Naive thymus-derived CD4-positive, alpha-beta T cell (primary cell): Measurements from ENCODE around the gene ABCB9. TPM values are rescaled to one million over a fixed set of nuclear protein-coding genes. Genes with fewer than 3 reads are reported as not detected.

Experiments
- ATAC-seq: fragments of 150-1000 bp; cut with Tn5 transposase; 2 replicates; pipeline ENCODE4 v1.10.0; 2021; ENCODE audit warnings: mild to moderate bottlenecking, moderate library complexity
- CTCF ChIA-PET: fragments of 350-600 bp; sonication (Branson Sonifier 250); formaldehyde crosslinking; loops from one replicate; lab custom pipeline; 2021; ENCODE audit warnings: antibody characterized with exemption; lab: Charles Lee
- POLR2A ChIA-PET: fragments of 350-600 bp; sonication (Branson Sonifier 250); formaldehyde crosslinking; loops from one replicate; lab custom pipeline; 2021; ENCODE audit warnings: antibody characterized with exemption, inconsistent platforms; lab: Charles Lee
- DNase-seq, 9 donors: peaks; one replicate each; pipeline versions ENCODE4 v3.0.0 to v3.0.0-alpha.2; 2020 to 2022; ENCODE audit warnings: mixed read lengths in 1 of 9
- H3K27ac ChIP-seq: one replicate; pipeline ENCODE4 v1.7.0; 2013; ENCODE audit warnings: mild to moderate bottlenecking, low read depth, low read length, moderate library complexity
- H3K27me3 ChIP-seq, 2 donors: one replicate each; pipeline ENCODE4 v1.7.0; 2013; ENCODE audit warnings: low read length in 2 of 2, mild to moderate bottlenecking in 2 of 2, moderate library complexity in 2 of 2; ENCODE audit not compliant: control insufficient read depth in 2 of 2, insufficient read depth in 2 of 2
- H3K36me3 ChIP-seq, 3 experiments: 1 replicate in 2 of 3; 2 replicates in 1 of 3; pipeline ENCODE4 v1.7.0; 2013; ENCODE audit warnings: low read length in 3 of 3, mild to moderate bottlenecking in 3 of 3, moderate library complexity in 1 of 3; ENCODE audit not compliant: insufficient read depth in 3 of 3, control insufficient read depth in 2 of 3
- H3K4me1 ChIP-seq, 2 donors: one replicate each; pipeline ENCODE4 v1.7.0; 2013; ENCODE audit warnings: low read length in 2 of 2, mild to moderate bottlenecking in 2 of 2, moderate library complexity in 1 of 2; ENCODE audit not compliant: control insufficient read depth in 2 of 2, insufficient read depth in 2 of 2
- H3K4me3 ChIP-seq: 2 replicates; pipeline ENCODE4 v1.7.0; 2013; ENCODE audit warnings: mild to moderate bottlenecking, low read length
- H3K9me3 ChIP-seq, 3 experiments: 1 replicate in 2 of 3; 2 replicates in 1 of 3; pipeline ENCODE4 v1.7.0; 2013; ENCODE audit warnings: low read length in 3 of 3; ENCODE audit not compliant: control insufficient read depth in 2 of 3
- H3K27ac Mint-ChIP-seq, 9 donors: one replicate each; pipeline ENCODE4 v1.8.0; 2020 to 2022; ENCODE audit warnings: mixed read lengths in 9 of 9, mild to moderate bottlenecking in 8 of 9, moderate library complexity in 5 of 9, inconsistent platforms in 2 of 9
- H3K27me3 Mint-ChIP-seq, 5 donors: one replicate each; pipeline ENCODE4 v1.8.0; 2021 to 2022; ENCODE audit warnings: mixed read lengths in 5 of 5, mild to moderate bottlenecking in 1 of 5
- H3K36me3 Mint-ChIP-seq, 5 donors: one replicate each; pipeline ENCODE4 v1.8.0; 2020 to 2022; ENCODE audit warnings: mixed read lengths in 5 of 5, mild to moderate bottlenecking in 3 of 5, inconsistent platforms in 1 of 5
- H3K4me1 Mint-ChIP-seq, 7 donors: one replicate each; pipeline ENCODE4 v1.8.0; 2020 to 2022; ENCODE audit warnings: mixed read lengths in 7 of 7, mild to moderate bottlenecking in 3 of 7, inconsistent platforms in 1 of 7
- H3K4me3 Mint-ChIP-seq, 10 donors: one replicate each; pipeline ENCODE4 v1.8.0; 2020 to 2022; ENCODE audit warnings: mild to moderate bottlenecking in 10 of 10, mixed read lengths in 10 of 10, moderate library complexity in 6 of 10, inconsistent platforms in 2 of 10
- H3K9me3 Mint-ChIP-seq, 11 donors: one replicate each; pipeline ENCODE4 v1.8.0; 2020 to 2022; ENCODE audit warnings: mixed read lengths in 11 of 11, mild to moderate bottlenecking in 4 of 11, inconsistent platforms in 1 of 11, moderate library complexity in 1 of 11
- intact Hi-C, 2 donors: fragments of 100-400 bp; cut with micrococcal nuclease; formaldehyde crosslinking; loops; one replicate each; pipeline ENCODE4 v1.15.1; 2023
- polyA plus RNA-seq, 2 donors: library from polyadenylated mRNA; unstranded; fragments of 300-500 nt; fragmentation: Illumina TruSeq; gene quantifications; one replicate each; pipeline ENCODE4 v1.2.3, GENCODE V29; 2021
- total RNA-seq, 6 experiments: library from RNA in 5 of 6; stranded (reverse) in 5 of 6; gene quantifications; 1 replicate in 5 of 6; 2 replicates in 1 of 6; pipeline ENCODE4 v1.2.3 and lab custom pipeline; 2021 to 2026

Gene ABCB9
- total and polyA plus RNA-seq, 7 experiments from 2014 or later = 0.74 to 8.9 (median 6.9) TPM

DNA sequence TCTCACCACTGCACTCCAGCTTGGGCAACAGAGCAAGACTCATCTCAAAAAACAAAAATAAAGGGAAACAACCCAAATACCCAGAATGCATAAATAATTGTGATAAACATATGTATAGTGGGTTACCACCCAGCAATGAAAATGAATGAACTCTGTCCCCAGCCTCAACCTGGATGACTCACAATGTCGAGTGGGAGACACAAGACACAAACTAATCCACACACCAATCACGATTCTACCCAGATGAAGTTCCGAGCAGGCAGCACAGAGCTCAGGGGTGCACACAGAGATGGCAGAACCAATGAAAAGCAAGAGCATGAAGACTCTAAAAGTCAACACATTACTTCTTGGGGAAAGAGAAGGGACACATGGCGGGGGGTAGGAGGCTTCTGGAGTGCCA, 27.1 kb downstream of the ABCB9 start:
- intact Hi-C loops = no loop called here
- CTCF ChIA-PET = no interaction called here
- peaks cover 0 to 5% (median 0%) of the 10 kb centered on the region in 3 experiments for H3K36me3 ChIP-seq
- no peak overlapping the region for H3K27ac ChIP-seq
- ATAC-seq (no peak), DNase-seq (no peak)
- no peaks in the 10 kb centered on the region for H3K9me3 Mint-ChIP-seq
- H3K4me1 ChIP-seq = no peaks in the 10 kb centered on the region
- no peak overlapping the region for H3K27ac Mint-ChIP-seq
- no peaks in the 10 kb centered on the region for H3K9me3 ChIP-seq
- H3K36me3 Mint-ChIP-seq = peaks cover 0 to 16% (median 0%) of the 10 kb centered on the region in 5 donors
- no peaks in the 10 kb centered on the region for H3K27me3 ChIP-seq
- no peaks in the 10 kb centered on the region for H3K27me3 Mint-ChIP-seq
- POLR2A ChIA-PET = no interaction called here
- no peak overlapping the region for H3K4me3 Mint-ChIP-seq
- H3K4me1 Mint-ChIP-seq = peaks cover 0 to 12% (median 5%) of the 10 kb centered on the region in 7 donors
- H3K4me3 ChIP-seq = no peak overlapping the region

DNA sequence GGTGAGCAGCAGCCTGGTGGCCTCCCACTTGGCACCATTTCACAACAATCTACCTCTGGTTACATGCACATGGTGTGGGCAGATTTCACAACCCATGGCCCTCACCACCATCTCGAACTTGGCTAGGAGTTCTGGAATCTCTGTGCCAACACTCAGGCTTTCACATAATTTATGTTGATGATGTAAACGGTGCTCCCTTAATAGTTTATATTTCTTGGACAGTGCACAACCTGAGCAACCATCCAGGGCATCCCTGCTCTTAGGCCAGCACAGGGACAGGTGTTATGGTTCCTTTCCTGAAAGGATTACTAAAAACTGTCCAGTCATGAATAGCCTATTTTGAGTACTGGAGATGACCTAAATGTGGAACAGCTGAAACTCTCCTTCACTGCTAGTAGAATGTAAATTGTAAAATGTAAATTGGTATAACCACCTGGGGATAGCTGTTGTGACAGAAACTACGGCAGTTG, 28.6 kb downstream of the ABCB9 start:
- no peaks in the 10 kb centered on the region for H3K27me3 Mint-ChIP-seq
- H3K36me3 Mint-ChIP-seq = peaks cover 0 to 16% (median 0%) of the 10 kb centered on the region in 5 donors
- H3K4me1 ChIP-seq = no peaks in the 10 kb centered on the region
- H3K27ac ChIP-seq = no peak overlapping the region
- intact Hi-C loops = no loop called here
- no peak overlapping the region for H3K4me3 Mint-ChIP-seq
- no peaks in the 10 kb centered on the region for H3K9me3 Mint-ChIP-seq
- ChIA-PET CTCF (no interaction called here), POLR2A (interaction anchor here (0.7 kb wide), 1 partner anchor 29 kb away, joined by 3 read pairs; no protein-coding TSS in a partner anchor)
- H3K9me3 ChIP-seq = no peaks in the 10 kb centered on the region
- no peak for ATAC-seq
- H3K4me1 Mint-ChIP-seq = peaks cover 0 to 1% (median under 1%) of the 10 kb centered on the region in 7 donors
- DNase-seq = no peak
- H3K27ac Mint-ChIP-seq = no peak overlapping the region
- no peaks in the 10 kb centered on the region for H3K27me3 ChIP-seq
- no peak overlapping the region for H3K4me3 ChIP-seq
- H3K36me3 ChIP-seq = peaks cover 0 to 5% (median 0%) of the 10 kb centered on the region in 3 experiments

DNA sequence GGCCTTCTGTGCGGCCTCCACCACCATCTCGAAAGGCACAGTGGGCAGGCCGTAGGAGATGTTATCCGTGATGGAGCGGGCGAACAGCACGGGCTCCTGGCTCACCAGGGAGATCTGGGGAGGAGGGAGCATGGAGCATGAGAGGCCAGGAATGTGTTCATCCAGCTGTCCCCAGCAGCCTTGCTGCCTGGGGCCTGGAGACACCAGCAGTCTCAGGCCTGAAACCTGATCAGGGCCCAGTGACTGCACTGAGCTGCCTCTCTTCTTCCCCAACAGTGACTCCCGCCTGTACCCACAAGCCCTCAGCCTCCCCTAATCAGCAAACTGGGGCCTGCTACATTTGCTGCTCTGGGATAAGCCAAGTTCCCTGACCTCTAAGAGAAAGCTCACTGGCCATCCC, 30.9 kb downstream of the ABCB9 start:
- Mint-ChIP-seq H3K27ac (no peak overlapping the region), H3K9me3 (no peaks in the 10 kb centered on the region), H3K4me3 (no peak overlapping the region), H3K27me3 (no peaks in the 10 kb centered on the region), H3K36me3 (peaks cover 0 to 18% (median 0%) of the 10 kb centered on the region in 5 donors), H3K4me1 (no peaks in the 10 kb centered on the region)
- Histone ChIP-seq H3K27me3 (no peaks in the 10 kb centered on the region), H3K4me1 (no peaks in the 10 kb centered on the region), H3K4me3 (no peak overlapping the region), H3K36me3 (peaks cover 0 to 5% (median 0%) of the 10 kb centered on the region in 3 experiments), H3K27ac (no peak overlapping the region), H3K9me3 (no peaks in the 10 kb centered on the region)
- intact Hi-C loops = no loop called here
- ChIA-PET CTCF (interaction anchor here (0.5 to 1.1 kb wide), 3 partner anchors 15 to 37 kb away, joined by 3 to 6 read pairs (median 5); no protein-coding TSS in a partner anchor), POLR2A (no interaction called here)
- ATAC-seq (no peak), DNase-seq (no peak)

DNA sequence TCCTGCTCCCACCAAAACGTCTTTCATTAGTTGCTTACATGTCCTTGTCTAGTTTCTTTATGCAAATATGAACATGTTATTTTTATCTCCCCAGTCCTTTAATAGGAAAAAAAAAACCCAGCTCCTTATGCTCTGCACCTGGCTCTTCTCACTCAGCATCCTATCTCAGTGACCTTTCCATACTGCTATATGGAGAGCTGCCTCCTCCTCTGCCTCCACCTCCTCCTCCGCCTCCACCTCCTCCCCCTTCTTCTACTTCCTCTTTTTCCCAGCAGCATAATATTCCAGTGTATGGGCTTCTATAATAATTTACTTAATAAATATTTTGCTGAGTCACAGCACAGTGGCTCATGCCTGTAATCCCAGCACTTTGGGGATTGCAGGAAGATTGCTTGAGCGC, 31.5 kb downstream of the ABCB9 start:
- Histone ChIP-seq H3K4me3 (no peak overlapping the region), H3K27me3 (no peaks in the 10 kb centered on the region), H3K4me1 (no peaks in the 10 kb centered on the region), H3K27ac (no peak overlapping the region), H3K36me3 (peaks cover 0 to 5% (median 0%) of the 10 kb centered on the region in 3 experiments), H3K9me3 (no peaks in the 10 kb centered on the region)
- Mint-ChIP-seq H3K27me3 (no peaks in the 10 kb centered on the region), H3K4me1 (no peaks in the 10 kb centered on the region), H3K27ac (no peak overlapping the region), H3K4me3 (no peak overlapping the region), H3K9me3 (no peaks in the 10 kb centered on the region), H3K36me3 (peaks cover 0 to 17% (median 0%) of the 10 kb centered on the region in 5 donors)
- intact Hi-C loops = no loop called here
- POLR2A ChIA-PET = no interaction called here
- ATAC-seq (no peak), DNase-seq (no peak)
- CTCF ChIA-PET = no interaction called here

DNA sequence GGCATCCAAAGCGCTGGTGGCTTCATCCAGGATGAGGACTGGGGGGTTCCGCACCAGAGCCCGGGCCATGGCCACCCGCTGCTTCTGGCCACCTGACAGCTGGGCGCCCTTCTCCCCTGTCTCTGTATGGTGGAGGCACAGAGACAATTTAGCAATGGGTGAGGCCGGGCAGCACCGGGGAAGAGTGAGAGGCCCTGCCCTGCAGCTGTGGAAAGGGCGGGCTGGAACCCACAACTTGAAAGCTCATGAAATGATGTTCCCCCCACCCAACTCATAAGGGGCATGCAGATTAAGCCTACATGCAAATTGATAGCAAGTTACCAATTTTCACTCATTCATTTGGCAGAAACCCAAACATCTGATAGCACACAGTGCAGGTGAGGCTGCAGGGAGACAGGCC, 34.1 kb downstream of the ABCB9 start:
- H3K36me3 ChIP-seq = no peaks in the 10 kb centered on the region
- Mint-ChIP-seq H3K27ac (no peak overlapping the region), H3K27me3 (no peaks in the 10 kb centered on the region), H3K36me3 (peaks cover 0 to 5% (median 0%) of the 10 kb centered on the region in 5 donors), H3K9me3 (no peaks in the 10 kb centered on the region), H3K4me3 (no peak overlapping the region), H3K4me1 (peaks cover 0 to 3% (median 0%) of the 10 kb centered on the region in 7 donors)
- no peak overlapping the region for H3K4me3 ChIP-seq
- no peaks in the 10 kb centered on the region for H3K27me3 ChIP-seq
- DNase-seq (no peak), ATAC-seq (no peak)
- no peak overlapping the region for H3K27ac ChIP-seq
- intact Hi-C loops = no loop called here
- no peaks in the 10 kb centered on the region for H3K9me3 ChIP-seq
- ChIA-PET POLR2A (no interaction called here), CTCF (no interaction called here)
- H3K4me1 ChIP-seq = no peaks in the 10 kb centered on the region

DNA sequence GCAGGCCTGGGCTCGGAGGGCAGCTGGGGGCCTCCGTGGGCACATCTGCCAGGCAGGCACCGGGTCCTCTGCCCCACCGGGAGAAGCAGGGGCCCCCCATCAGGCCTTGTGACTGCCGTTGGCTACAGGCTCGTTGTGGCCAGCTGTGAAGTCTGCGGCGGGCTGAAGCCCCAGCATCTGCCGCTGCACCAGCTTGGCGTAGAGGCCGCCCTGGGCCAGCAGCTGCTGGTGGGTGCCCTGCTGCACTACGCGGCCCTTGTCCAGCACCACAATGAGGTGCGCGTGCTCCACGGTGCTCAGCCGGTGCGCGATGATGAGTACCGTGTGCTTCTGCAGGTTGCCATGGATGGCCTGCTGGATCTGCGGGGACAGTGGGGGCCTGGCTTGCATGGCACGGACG, 36.5 kb downstream of the ABCB9 start:
- ATAC-seq = no peak
- no peaks in the 10 kb centered on the region for H3K4me1 ChIP-seq
- peaks cover 0 to 7% (median 0%) of the 10 kb centered on the region in 7 donors for H3K4me1 Mint-ChIP-seq
- H3K4me3 ChIP-seq = no peak overlapping the region
- no peaks in the 10 kb centered on the region for H3K9me3 Mint-ChIP-seq
- peaks cover 0 to 11% (median 0%) of the 10 kb centered on the region in 5 donors for H3K36me3 Mint-ChIP-seq
- ChIA-PET POLR2A (interaction anchor here (0.5 kb wide), 1 partner anchor 14 kb away, joined by 5 read pairs; no protein-coding TSS in a partner anchor), CTCF (no interaction called here)
- no peaks in the 10 kb centered on the region for H3K36me3 ChIP-seq
- H3K27ac Mint-ChIP-seq = no peak overlapping the region
- no peak for DNase-seq
- no peaks in the 10 kb centered on the region for H3K9me3 ChIP-seq
- H3K27me3 Mint-ChIP-seq = no peaks in the 10 kb centered on the region
- no peaks in the 10 kb centered on the region for H3K27me3 ChIP-seq
- no peak overlapping the region for H3K27ac ChIP-seq
- no peak overlapping the region for H3K4me3 Mint-ChIP-seq
- intact Hi-C loops = no loop called here

DNA sequence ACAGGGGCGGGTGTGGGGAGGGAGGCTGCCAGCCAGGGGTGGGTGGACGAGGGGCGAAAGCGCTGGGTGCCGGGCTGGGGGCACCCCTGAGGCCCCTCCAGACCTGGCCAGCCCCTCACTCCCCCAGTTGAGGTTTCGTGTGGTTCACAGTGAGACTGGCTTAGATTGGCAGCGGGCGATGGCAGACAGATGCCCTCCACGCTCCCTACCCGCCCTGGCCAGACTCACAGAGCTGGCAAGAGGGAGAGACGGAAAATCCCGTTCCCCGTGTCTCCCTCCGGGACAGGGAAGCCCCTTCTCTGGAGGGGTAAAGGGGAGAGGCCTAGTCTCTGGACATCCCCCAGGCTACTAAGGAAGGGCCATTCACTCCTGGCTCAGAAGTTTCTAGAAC, 37.1 kb downstream of the ABCB9 start:
- ChIA-PET CTCF (no interaction called here), POLR2A (interaction anchor here (0.5 kb wide), 1 partner anchor 13 kb away, joined by 5 read pairs; no protein-coding TSS in a partner anchor)
- Histone ChIP-seq H3K36me3 (no peaks in the 10 kb centered on the region), H3K27me3 (no peaks in the 10 kb centered on the region), H3K27ac (no peak overlapping the region), H3K4me3 (no peak overlapping the region), H3K9me3 (no peaks in the 10 kb centered on the region), H3K4me1 (no peaks in the 10 kb centered on the region)
- no peak for DNase-seq
- Mint-ChIP-seq H3K4me3 (no peak overlapping the region), H3K27me3 (no peaks in the 10 kb centered on the region), H3K27ac (no peak overlapping the region), H3K4me1 (peaks cover 0 to 7% (median 0%) of the 10 kb centered on the region in 7 donors), H3K9me3 (no peaks in the 10 kb centered on the region), H3K36me3 (peaks cover 0 to 11% (median 0%) of the 10 kb centered on the region in 5 donors)
- no peak for ATAC-seq
- intact Hi-C loops = no loop called here
